Right lobe of liver (tissue), 6 donors: ENCODE results near the gene KCND3. TPM values are rescaled to one million over a fixed set of nuclear protein-coding genes. Genes with fewer than 3 reads are reported as not detected.

Experiments
- ATAC-seq, 4 donors: fragments of 200-7000 bp; cut with Tn5 transposase; one replicate each; pipeline ENCODE4 v1.9.1; 2020; ENCODE audit warnings: mild to moderate bottlenecking in 4 of 4, moderate library complexity in 4 of 4
- DNase-seq, 3 donors: peaks; one replicate each; pipeline ENCODE4 v3.0.0-alpha.2; 2020
- H3K27ac ChIP-seq, 3 donors: fragments of 200-600 bp; one replicate each; pipeline ENCODE4 v1.8.0; 2022
- H3K27me3 ChIP-seq, 2 donors: fragments of 200-600 bp; one replicate each; pipeline ENCODE4 v1.8.0; 2022
- H3K36me3 ChIP-seq, 4 donors: fragments of 200-600 bp; sonication (generic) in 1 of 4; one replicate each; pipeline versions ENCODE4 v1.5.1 to v1.8.0; 2017 to 2022; ENCODE audit warnings: control low read depth in 1 of 4
- H3K4me1 ChIP-seq, 4 donors: fragments of 200-600 bp; sonication (generic) in 1 of 4; one replicate each; pipeline versions ENCODE4 v1.5.1 to v1.8.0; 2017 to 2022; ENCODE audit warnings: control low read depth in 1 of 4
- H3K4me3 ChIP-seq, 3 donors: fragments of 200-600 bp; one replicate each; pipeline ENCODE4 v1.8.0; 2022
- H3K9me3 ChIP-seq, 4 donors: fragments of 200-600 bp; sonication (generic) in 1 of 4; one replicate each; pipeline versions ENCODE4 v1.5.1 to v1.8.0; 2017 to 2022; ENCODE audit warnings: control low read depth in 1 of 4
- CTCF ChIP-seq, 4 donors: fragments of 200-600 bp in 3 of 4; fragments of 450-650 bp in 1 of 4; IDR thresholded peaks; one replicate each; pipeline versions ENCODE4 v1.5.1 to v1.8.0; 2016 to 2022; ENCODE audit warnings: antibody characterized with exemption in 4 of 4, mild to moderate bottlenecking in 2 of 4
- POLR2A ChIP-seq: fragments of 450-650 bp; IDR thresholded peaks from one replicate; pipeline ENCODE4 v1.6.1; 2017; ENCODE audit warnings: antibody characterized with exemption, mild to moderate bottlenecking
- WGBS: methylation state at CpG from one replicate; pipeline ENCODE4 v1.1.6; 2018; ENCODE audit warnings: low coverage, low lambda C conversion rate; ENCODE audit not compliant: insufficient coverage; ENCODE audit errors: missing lambda C conversion rate; 5-methylcytosine and 5-hydroxymethylcytosine counted together
- intact Hi-C, 2 donors: fragments of 100-400 bp; cut with DNase I; formaldehyde crosslinking; loops; one replicate each; pipeline versions ENCODE4 v1.11.2 to v1.14.1; 2022
- total RNA-seq, 6 experiments: library from RNA; depleted of rRNA in 2 of 6; stranded (reverse); fragments of >200 nt in 2 of 6; fragmentation: NEBNext Ultra II Directional in 3 of 6; extraction: Animal tissue kit (Norgen Biotek cat#: 25700) in 3 of 6; gene quantifications; one replicate each; pipeline versions ENCODE4 v1.1.0 to v1.2.4, GENCODE V29; 2016 to 2023
- donor health status: DM: no; HTN: yes; CAD: no.
- donor health status: DM: no; HTN: no; CAD: no.
- donor health status: DM: no; HTN: no; CAD: no.
- donor health status: DM: no; HTN: yes; CAD: no.
- donor health status: DM: no; HTN: yes; CAD: no.

KCND3 gene
- total RNA-seq, 6 experiments from 2014 or later, result 8.1 to 25.5 (median 16.2) TPM

- ATAC-seq (no peak), DNase-seq (no peak)
- no peaks in the 10 kb centered on the region for H3K36me3 ChIP-seq
- H3K27me3 ChIP-seq, result no peaks in the 10 kb centered on the region
- WGBS, result 74% methylated on average over 7 of the region's 10 CpGs
- intact Hi-C loops, result loop anchor here in 1 of 2 donors (10.0 kb wide), 1 partner anchor 92 kb away; no protein-coding TSS in a partner anchor
- H3K9me3 ChIP-seq, result no peaks in the 10 kb centered on the region
- TF ChIP-seq CTCF (IDR thresholded peaks at IDR 0.05), result no peak
- TF ChIP-seq POLR2A, result no peak
- peaks cover 0 to 45% (median 12%) of the 10 kb centered on the region in 4 donors for H3K4me1 ChIP-seq
- H3K4me3 ChIP-seq, result no peak overlapping the region
- H3K27ac ChIP-seq, result no peak overlapping the region
These were observed 106.4 kb downstream of the KCND3 start for GRCh38 chr1:111882986-111883560.

- H3K27me3 ChIP-seq, result no peaks in the 10 kb centered on the region
- H3K4me1 ChIP-seq, result peaks cover 0 to 40% (median 11%) of the 10 kb centered on the region in 4 donors
- H3K9me3 ChIP-seq, result no peaks in the 10 kb centered on the region
- intact Hi-C loops, result loop anchor here in 1 of 2 donors (10.0 kb wide), 1 partner anchor 92 kb away; no protein-coding TSS in a partner anchor
- DNase-seq (no peak), ATAC-seq (no peak)
- no peak for TF ChIP-seq CTCF (IDR thresholded peaks at IDR 0.05)
- no peak for TF ChIP-seq POLR2A
- H3K36me3 ChIP-seq, result no peaks in the 10 kb centered on the region
- WGBS, result no CpG with 5 or more reads among the region's 6 CpGs
- no peak overlapping the region for H3K4me3 ChIP-seq
- H3K27ac ChIP-seq, result no peak overlapping the region
These were observed 106.9 kb downstream of the KCND3 start for GRCh38 chr1:111882559-111882958.

GRCh38 chr1:111880881-111881837 is 108.3 kb downstream of the KCND3 start:
- DNase-seq (peak; percentile 60 to 67 (median 64)), ATAC-seq (peak; percentile 45 to 77 (median 68))
- intact Hi-C loops, result loop anchor here in 1 of 2 donors (10.0 kb wide), 1 partner anchor 94 kb away; no protein-coding TSS in a partner anchor
- Histone ChIP-seq H3K4me1 (peaks cover 0 to 26% (median 4%) of the 10 kb centered on the region in 4 donors), H3K27ac (peak overlapping the region in 1 of 3 donors; percentile 15), H3K36me3 (no peaks in the 10 kb centered on the region), H3K27me3 (no peaks in the 10 kb centered on the region), H3K4me3 (no peak overlapping the region), H3K9me3 (no peaks in the 10 kb centered on the region)
- 63% methylated on average over 17 of the region's 17 CpGs for WGBS
- TF ChIP-seq CTCF (IDR thresholded peaks at IDR 0.05), result no peak
- TF ChIP-seq POLR2A, result no peak

- no peak overlapping the region for H3K4me3 ChIP-seq
- intact Hi-C loops, result no loop called here
These were observed 110.4 kb downstream of the KCND3 start for GRCh38 chr1:111879081-111879480.

More at GRCh38 chr1:111879081-111879480, 110.4 kb downstream of the KCND3 start:
- Histone ChIP-seq H3K27me3 (no peaks in the 10 kb centered on the region), H3K36me3 (no peaks in the 10 kb centered on the region), H3K27ac (no peak overlapping the region), H3K4me1 (peaks cover 0 to 22% (median 1%) of the 10 kb centered on the region in 4 donors), H3K9me3 (no peaks in the 10 kb centered on the region)
- ATAC-seq (peak in 1 of 4 donors; percentile 28), DNase-seq (no peak)
- WGBS, result 67% methylated on average over 4 of the region's 4 CpGs
- TF ChIP-seq CTCF (IDR thresholded peaks at IDR 0.05) (no peak), POLR2A (no peak)
